GM12864 (cell line): ENCODE results near the gene CACNG4.

Experiments used
- DNase-seq: peaks from one replicate; pipeline ENCODE4 v3.0.0-alpha.2; 2011; ENCODE audit warnings: low read depth
- H3K4me3 ChIP-seq: 2 replicates; pipeline ENCODE4 v1.5.1; 2011; ENCODE audit warnings: mild to moderate bottlenecking, low read depth, low read length, control low read depth
- TF ChIP-seq, protein P1 (sequence below): IDR thresholded peaks from 2 replicates; pipeline ENCODE4 v1.5.1; 2011; ENCODE audit warnings: low read depth, mild to moderate bottlenecking, moderate library complexity, low read length, control low read depth, inconsistent platforms; ENCODE audit errors: missing control alignments

The CACNG4 gene

GRCh38 chr17:66966704-66967418 is 2.4 kb downstream of the CACNG4 start:
- H3K4me3 ChIP-seq, result no peak overlapping the region
- TF ChIP-seq, protein P1, sequence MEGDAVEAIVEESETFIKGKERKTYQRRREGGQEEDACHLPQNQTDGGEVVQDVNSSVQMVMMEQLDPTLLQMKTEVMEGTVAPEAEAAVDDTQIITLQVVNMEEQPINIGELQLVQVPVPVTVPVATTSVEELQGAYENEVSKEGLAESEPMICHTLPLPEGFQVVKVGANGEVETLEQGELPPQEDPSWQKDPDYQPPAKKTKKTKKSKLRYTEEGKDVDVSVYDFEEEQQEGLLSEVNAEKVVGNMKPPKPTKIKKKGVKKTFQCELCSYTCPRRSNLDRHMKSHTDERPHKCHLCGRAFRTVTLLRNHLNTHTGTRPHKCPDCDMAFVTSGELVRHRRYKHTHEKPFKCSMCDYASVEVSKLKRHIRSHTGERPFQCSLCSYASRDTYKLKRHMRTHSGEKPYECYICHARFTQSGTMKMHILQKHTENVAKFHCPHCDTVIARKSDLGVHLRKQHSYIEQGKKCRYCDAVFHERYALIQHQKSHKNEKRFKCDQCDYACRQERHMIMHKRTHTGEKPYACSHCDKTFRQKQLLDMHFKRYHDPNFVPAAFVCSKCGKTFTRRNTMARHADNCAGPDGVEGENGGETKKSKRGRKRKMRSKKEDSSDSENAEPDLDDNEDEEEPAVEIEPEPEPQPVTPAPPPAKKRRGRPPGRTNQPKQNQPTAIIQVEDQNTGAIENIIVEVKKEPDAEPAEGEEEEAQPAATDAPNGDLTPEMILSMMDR, result no peak
- DNase-seq, result no peak

DNA sequence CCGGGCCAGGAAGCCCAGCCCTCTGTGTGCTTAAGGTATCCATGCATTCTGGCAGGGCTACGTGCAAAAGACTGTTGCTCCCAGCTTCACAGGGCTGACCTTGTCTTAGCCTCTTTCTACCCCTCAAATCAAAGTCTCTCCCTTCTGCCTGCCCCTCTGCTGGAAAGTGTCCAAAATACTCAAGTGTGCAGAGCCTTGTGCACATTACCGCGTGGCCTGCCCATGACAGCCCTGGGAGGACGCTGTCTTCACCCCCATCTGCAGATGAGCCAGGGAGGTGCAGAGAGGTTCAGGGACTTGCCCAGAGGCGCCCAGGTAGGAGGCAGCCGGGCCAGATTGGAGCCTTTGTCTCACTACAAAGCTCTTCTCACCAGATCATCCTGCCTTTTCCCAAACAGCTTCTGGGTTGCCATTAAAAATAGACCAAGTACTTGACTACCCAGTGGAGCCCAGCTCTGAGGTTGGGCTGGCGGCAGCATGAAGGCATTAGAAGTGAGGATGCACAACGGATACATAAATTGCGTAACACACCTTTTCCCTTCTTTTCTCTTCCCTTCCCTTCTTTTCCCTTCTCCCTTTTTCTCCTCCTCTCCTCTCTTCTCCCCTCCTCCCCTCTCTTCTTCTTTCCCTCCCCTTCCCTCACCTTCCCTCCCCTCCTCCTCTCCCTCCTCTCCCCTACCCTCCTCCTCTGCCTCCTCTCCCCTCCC is 3.5 kb downstream of the CACNG4 start:
- no peak overlapping the region for H3K4me3 ChIP-seq
- TF ChIP-seq, protein P1, result no peak
- no peak for DNase-seq

DNA sequence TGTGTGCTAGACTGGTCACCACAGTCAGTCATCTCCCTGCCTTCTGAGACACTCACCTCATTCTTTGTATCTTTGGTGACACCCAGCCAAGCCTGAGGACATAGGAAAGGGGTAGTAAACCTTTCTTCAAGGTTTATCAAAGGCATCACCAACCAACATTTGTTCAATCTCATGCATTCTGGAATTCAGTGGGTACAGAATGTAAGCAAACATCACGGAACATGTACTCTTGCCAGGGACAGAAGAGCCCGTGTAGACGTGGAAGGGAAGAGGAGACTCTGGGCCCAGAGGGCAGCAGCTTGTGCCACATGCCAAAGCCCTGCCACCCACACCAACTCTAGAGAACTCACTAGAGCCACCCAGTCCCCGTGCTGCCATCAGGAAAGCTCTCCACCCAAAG is 4.4 kb downstream of the CACNG4 start:
- no peak overlapping the region for H3K4me3 ChIP-seq
- TF ChIP-seq, protein P1, result no peak
- no peak for DNase-seq

- DNase-seq, result no peak
- TF ChIP-seq, protein P1, result no peak
- H3K4me3 ChIP-seq, result no peak overlapping the region
These were observed 5.6 kb downstream of the CACNG4 start for GRCh38 chr17:66970140-66970539.

DNA sequence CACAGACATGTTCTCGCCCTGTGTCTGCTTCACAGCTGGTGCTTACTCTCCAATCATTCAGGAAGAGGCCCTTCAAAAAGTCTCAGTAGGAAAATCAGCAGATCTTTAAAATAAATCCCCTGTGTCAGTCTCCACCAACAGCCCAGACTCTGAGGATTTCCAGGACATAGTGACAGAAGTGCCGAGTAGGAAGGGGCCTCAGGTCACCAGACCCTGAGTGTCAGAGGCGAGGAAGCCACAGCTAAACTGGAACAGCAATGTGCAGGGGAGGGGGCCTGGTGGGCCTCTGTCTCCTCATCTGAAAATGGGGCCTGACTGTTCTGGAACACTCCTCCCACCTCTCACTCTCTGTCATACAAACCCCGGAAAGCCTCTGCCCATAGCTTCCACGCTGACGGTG is 6.3 kb downstream of the CACNG4 start:
- TF ChIP-seq, protein P1, result no peak
- no peak for DNase-seq
- H3K4me3 ChIP-seq, result no peak overlapping the region

GRCh38 chr17:66971264-66971663 is 6.8 kb downstream of the CACNG4 start:
- no peak for DNase-seq
- TF ChIP-seq, protein P1, result no peak
- H3K4me3 ChIP-seq, result no peak overlapping the region
